ENCODE results near the gene TACC2. TPM values are rescaled to one million over a fixed set of nuclear protein-coding genes. Genes with fewer than 3 reads are reported as not detected.
A peak's percentile ranks its signal among the peaks of the same experiment; 100 is the strongest.

TACC2 gene
- total RNA-seq, 1 donor from 2014 or later = 400 TPM

- peaks cover 26% of the 10 kb centered on the region for H3K36me3 ChIP-seq
- DNase-seq = no peak
- intact Hi-C loops (cut with micrococcal nuclease) = no loop called here
- no peak overlapping the region for H3K4me3 ChIP-seq
- H3K27ac ChIP-seq (replicated peaks) = peak overlapping the region; percentile 91
- TF ChIP-seq, protein P1, sequence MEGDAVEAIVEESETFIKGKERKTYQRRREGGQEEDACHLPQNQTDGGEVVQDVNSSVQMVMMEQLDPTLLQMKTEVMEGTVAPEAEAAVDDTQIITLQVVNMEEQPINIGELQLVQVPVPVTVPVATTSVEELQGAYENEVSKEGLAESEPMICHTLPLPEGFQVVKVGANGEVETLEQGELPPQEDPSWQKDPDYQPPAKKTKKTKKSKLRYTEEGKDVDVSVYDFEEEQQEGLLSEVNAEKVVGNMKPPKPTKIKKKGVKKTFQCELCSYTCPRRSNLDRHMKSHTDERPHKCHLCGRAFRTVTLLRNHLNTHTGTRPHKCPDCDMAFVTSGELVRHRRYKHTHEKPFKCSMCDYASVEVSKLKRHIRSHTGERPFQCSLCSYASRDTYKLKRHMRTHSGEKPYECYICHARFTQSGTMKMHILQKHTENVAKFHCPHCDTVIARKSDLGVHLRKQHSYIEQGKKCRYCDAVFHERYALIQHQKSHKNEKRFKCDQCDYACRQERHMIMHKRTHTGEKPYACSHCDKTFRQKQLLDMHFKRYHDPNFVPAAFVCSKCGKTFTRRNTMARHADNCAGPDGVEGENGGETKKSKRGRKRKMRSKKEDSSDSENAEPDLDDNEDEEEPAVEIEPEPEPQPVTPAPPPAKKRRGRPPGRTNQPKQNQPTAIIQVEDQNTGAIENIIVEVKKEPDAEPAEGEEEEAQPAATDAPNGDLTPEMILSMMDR (IDR thresholded peaks at IDR 0.05; ENCODE audit: borderline replicate concordance) = no peak
- H3K27me3 ChIP-seq (ENCODE audit: low read depth) = no peaks in the 10 kb centered on the region
- peaks cover 8% of the 10 kb centered on the region for H3K9me3 ChIP-seq (replicated peaks)
- peaks cover 78% of the 10 kb centered on the region for H3K4me1 ChIP-seq
Observed at GRCh38 chr10:122143238-122143841, 154.4 kb downstream of the TACC2 start.

DNA sequence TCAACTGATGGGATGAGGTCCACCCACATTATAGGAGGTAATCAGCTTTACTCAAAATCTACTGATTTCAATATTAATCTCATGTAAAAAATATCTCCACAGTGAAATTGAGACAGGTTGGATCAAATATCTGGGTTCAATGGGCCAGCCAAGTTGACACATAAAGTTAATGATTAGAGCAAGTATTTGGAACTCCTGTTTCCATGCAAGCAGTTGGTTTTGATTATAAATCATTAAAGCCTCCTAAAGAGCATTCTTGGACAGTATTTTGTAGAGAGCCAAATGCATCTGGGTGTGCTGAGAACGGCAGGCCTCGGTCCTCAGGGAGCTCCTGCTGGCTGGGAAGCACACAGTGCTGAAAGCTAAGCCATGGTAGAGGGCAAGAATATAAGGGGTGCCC, 155.2 kb downstream of the TACC2 start:
- Histone ChIP-seq H3K27ac (replicated peaks) (peak overlapping the region; percentile 91), H3K4me1 (peaks cover 78% of the 10 kb centered on the region), H3K4me3 (no peak overlapping the region), H3K36me3 (peaks cover 26% of the 10 kb centered on the region), H3K27me3 (ENCODE audit: low read depth) (no peaks in the 10 kb centered on the region), H3K9me3 (replicated peaks) (peaks cover 8% of the 10 kb centered on the region)
- no peak for DNase-seq
- TF ChIP-seq, protein P1 (IDR thresholded peaks at IDR 0.05; ENCODE audit: borderline replicate concordance) = no peak
- intact Hi-C loops (cut with micrococcal nuclease) = no loop called here

DNA sequence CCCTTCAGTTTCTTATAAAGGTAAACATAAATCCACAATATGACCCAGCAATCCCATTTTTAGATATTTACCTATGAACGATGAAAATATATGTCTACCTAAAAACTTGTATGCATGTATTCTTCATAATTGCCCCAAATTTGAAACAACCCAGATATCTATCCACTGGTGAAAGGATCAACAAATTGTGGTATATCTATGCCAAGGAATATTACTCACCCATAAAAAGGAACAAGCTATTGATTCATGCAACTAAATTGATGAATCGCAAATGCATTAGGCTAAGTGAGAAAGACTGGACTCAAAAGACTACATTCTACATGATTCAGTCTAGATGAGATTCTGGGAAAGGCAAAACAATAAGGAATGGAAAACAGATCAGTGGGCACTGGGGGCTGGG, 156.2 kb downstream of the TACC2 start:
- peak overlapping the region; percentile 91 for H3K27ac ChIP-seq (replicated peaks)
- TF ChIP-seq, protein P1 (IDR thresholded peaks at IDR 0.05; ENCODE audit: borderline replicate concordance) = no peak
- H3K36me3 ChIP-seq = peaks cover 26% of the 10 kb centered on the region
- intact Hi-C loops (cut with micrococcal nuclease) = no loop called here
- peaks cover 8% of the 10 kb centered on the region for H3K9me3 ChIP-seq (replicated peaks)
- no peak for DNase-seq
- peaks cover 78% of the 10 kb centered on the region for H3K4me1 ChIP-seq
- no peak overlapping the region for H3K4me3 ChIP-seq
- no peaks in the 10 kb centered on the region for H3K27me3 ChIP-seq (ENCODE audit: low read depth)

GRCh38 chr10:122147663-122148062, 158.7 kb downstream of the TACC2 start:
- H3K27ac ChIP-seq (replicated peaks) = peak overlapping the region; percentile 90
- peaks cover 8% of the 10 kb centered on the region for H3K9me3 ChIP-seq (replicated peaks)
- H3K4me1 ChIP-seq = peaks cover 78% of the 10 kb centered on the region
- TF ChIP-seq, protein P1 (IDR thresholded peaks at IDR 0.05; ENCODE audit: borderline replicate concordance) = no peak
- no peaks in the 10 kb centered on the region for H3K27me3 ChIP-seq (ENCODE audit: low read depth)
- no peak overlapping the region for H3K4me3 ChIP-seq
- no peak for DNase-seq
- intact Hi-C loops (cut with micrococcal nuclease) = no loop called here
- H3K36me3 ChIP-seq = peaks cover 26% of the 10 kb centered on the region

GRCh38 chr10:122148876-122149560, 160.1 kb downstream of the TACC2 start:
- intact Hi-C loops (cut with micrococcal nuclease) = no loop called here
- DNase-seq = peak; percentile 85
- Histone ChIP-seq H3K4me3 (peak overlapping the region; percentile 38), H3K9me3 (replicated peaks) (peaks cover 8% of the 10 kb centered on the region), H3K4me1 (peaks cover 78% of the 10 kb centered on the region), H3K36me3 (peaks cover 20% of the 10 kb centered on the region), H3K27me3 (ENCODE audit: low read depth) (no peaks in the 10 kb centered on the region), H3K27ac (replicated peaks) (peak overlapping the region; percentile 90)
- TF ChIP-seq, protein P1 (IDR thresholded peaks at IDR 0.05; ENCODE audit: borderline replicate concordance) = no peak
